Effector CD8-positive, alpha-beta T cell (primary cell): Measurements from ENCODE around the gene CIBAR2.
"Not testable (repeated sequence)": the region's sequence is repeated elsewhere in the genome, so short reads cannot be mapped to it uniquely, and the experiment has no call there.

ENCODE experiments used
- DNase-seq: peaks from one replicate; lab custom pipeline; 2025; lab: John Stamatoyannopoulos, UW

The CIBAR2 gene

GRCh38 chr16:85128079-85128837, 16.0 kb upstream of the CIBAR2 start:
- DNase-seq = no peak

DNA sequence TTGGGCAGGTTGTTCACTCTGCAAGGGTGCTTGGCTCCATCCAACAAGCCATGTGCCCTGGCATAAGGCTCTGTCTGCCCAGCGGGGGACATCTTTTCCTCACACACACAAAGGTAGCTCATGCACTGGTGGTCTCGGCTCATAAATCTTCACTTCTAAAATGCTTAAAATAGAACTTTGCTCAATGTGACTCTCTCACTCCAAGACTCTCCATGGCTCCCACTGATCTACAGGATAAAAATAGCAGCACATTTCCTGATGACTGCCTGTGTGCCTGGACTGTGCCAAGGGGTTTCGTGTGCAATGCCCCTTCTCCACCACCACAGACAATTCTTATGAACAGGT, 15.1 kb upstream of the CIBAR2 start:
- DNase-seq = no peak

- DNase-seq = no peak
Observed at GRCh38 chr16:85126705-85127378, 14.6 kb upstream of the CIBAR2 start.

DNA sequence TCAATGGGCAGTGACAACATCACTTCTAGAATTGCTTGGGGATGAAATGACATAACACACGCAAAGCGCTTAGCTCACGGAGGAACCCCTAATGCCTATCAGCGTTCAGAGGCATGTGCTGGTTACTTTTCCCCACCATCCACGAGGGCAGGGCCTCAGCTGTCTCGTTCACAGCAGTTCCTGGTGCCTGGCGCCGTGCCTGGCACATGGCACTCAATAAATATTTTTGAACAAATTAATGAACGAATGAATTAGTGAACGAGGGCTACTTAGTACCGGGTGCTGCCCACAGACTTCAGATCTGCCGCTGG, 14.1 kb upstream of the CIBAR2 start:
- no peak for DNase-seq

DNA sequence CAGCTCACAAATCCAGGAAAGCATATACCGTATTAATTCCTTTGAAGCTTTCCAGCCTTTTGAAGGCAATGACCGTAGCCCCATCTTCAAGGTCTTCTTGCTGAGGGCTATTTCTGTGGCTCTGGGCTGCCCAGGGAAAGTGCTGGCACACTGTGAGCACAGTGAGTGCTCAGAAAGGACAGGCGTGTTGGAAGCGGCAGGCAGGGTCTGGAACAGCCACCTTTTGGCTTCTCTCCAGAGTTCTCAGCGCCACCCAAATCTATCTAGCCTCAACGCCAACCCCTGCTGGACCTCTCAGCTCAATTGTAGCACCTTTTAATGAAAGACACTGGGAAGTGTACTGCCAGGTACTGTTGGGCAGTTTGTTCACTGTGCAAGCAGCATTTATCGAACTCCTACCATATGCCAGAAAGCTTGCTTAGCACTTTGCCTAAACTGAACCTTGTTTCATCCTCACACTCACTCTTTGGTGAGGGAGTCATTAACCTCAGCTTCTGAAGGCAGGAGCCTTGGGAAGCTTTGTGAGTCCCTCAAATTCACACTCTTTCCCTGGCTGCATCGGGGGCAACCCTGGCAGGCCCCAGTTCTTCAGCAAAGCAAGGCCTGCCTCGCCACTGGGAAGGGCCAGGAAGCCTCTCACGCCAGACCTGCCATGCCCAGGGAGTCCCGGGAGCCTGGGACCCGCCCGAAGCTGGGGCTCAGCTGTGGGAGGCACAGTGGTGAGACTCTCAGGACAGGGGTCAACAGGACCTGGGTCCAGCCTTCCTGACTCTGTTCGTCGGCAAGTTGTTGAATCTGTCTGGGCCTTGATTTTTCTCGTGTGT, 13.5 kb upstream of the CIBAR2 start:
- DNase-seq = no peak

DNA sequence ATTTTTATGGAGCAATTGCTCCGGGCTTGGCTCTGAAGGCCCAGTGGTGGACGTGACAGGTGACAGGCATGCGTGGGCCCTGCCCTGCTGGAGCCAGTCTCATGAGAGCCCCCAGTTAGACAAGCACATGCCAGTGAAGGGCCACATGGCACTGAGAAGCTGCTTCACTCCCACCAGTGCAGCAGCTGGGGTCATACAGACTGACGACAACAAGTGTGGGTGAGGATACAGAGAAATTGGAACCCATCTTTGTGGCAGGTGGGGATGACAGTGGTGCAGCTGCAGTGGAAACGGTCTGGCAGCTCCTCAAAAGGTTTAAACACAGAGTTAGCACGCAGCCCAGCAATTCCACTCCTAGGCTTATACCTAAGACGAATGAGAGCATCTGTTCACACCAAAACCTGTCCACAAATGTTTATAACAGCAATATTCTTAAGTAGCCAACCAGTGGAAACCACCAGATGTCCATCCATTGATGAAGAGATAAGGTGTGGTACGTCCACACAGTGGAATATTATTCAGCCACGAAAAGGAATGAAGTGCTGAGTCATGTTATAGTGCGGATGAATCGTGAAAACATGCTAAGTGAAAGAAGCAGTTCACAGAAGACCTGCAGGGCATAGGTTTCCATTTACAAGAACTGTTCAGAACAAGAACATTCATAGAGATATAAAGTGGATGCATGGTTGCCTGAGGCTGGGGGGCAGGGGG, 12.5 kb upstream of the CIBAR2 start:
- no peak for DNase-seq

- DNase-seq = no peak
Observed at GRCh38 chr16:85123891-85124635, 11.8 kb upstream of the CIBAR2 start.

DNA sequence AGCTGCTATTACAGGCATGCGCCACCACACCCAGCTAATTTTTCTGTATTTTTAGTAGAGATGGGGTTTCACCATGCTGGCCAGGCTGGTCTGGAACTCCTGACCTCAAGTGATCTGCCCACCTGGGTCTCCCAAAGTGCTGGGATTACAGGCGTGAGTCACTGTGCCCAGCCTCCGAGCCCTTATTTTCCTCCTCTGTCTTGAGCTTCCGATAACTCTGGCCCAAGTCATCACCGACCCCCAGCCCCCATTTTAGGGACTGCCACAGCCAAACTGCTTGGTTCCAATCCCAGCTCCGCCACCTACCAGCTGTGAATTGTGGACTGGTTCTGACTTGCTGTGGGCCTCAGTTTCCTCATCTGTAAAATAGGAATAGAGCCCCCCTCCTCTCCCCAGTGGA, 11.2 kb upstream of the CIBAR2 start:
- not testable (repeated sequence) for DNase-seq

GRCh38 chr16:85120006-85120340, 7.7 kb upstream of the CIBAR2 start:
- DNase-seq = no peak

DNA sequence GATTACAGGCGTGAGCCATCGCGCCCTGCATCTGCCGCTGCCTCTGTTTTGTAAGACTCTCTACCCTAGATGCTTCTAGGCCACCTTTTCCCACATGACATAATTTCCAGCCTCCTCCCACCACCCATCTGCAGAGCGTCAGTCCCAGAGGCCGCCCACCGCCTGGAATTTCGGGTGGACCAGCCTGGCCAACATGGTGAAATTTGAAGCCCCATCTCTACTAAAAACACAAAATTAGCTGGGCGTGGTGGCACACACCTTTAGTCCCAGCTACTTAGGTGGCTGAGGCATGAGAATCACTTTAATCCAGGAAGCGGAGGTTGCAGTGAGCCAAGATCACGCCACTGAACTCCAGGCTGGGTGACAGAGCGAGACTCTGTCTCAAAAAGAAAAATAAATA, 5.1 kb upstream of the CIBAR2 start:
- no peak for DNase-seq

DNA sequence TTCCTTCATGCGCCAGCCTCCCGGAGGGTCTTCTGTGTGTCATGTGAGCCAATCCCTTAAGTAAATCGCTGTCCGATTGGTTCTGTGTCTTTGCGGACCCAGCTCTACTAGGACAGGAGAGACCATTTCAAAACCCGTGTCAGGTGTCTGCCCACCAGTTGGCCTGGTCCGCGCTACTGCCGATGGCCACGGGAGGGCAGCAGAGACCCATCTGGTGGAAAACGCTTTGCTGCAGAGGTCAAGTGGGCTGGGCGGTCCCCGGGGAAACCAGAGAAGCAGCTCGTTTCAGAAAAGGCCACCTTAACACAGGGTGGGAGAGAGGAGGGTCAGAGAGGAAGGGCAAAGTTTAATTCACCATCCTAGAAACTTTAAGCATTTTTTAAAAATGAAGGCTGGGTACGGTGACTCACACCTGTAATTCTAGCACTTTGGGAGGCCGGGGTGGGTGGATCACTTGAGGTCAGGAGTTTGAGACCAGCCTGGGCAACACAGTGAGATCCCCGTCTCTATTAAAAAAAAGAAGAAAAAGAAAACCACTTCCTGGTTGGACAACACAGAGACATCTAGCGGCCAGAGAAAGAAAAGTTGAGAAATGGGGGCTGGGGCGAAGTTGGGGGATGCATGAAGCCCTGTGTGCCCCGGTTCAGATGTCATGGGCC, 2.8 kb upstream of the CIBAR2 start:
- DNase-seq = peak; percentile 70

DNA sequence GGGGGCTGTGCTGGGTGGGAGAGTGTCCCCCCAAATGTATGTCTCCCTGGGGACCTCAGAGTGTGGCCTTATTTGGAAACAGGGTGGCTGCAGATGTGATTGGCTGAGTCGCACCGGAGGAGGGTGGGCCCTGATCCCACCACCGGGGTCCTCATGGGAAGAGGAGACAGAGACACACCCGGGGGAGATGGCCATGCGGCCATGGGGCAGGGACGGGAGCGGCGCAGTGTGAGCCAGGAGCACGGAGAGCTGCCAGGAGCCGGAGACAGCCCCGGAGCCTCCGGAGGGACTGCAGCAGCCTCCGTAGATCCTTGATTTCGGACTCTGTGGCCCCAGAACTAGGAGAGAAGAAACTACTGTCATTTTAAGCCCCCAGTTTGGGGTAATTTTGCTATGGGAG, 1.6 kb upstream of the CIBAR2 start:
- DNase-seq = no peak

DNA sequence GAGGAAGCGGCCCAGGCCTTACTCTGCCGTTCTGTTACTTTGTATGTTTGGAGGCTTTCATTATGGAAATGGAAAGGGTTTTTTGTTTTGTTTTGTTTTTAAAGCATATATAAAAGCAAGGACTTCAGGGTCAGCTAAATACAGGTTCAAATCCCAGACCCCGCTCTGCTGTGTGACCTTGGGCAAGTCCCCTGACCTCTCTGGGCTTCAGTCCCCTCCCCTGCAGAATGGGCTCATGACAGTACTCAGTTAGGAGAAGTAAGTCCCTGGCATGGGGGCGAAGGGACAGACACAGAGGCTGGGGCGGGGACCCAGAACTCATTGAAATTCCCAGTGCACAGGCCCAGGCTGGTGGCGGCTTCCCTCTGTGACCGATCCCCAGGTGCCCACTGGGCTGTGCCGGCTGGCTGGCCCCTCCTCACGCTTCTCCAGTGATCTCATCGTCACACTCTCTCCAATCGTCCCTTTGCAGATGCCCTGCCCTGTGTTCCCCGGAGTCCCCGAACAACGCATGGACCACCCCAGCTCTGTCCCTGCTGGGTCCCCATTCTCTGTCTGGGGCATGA, 979 bp upstream of the CIBAR2 start:
- no peak for DNase-seq

DNA sequence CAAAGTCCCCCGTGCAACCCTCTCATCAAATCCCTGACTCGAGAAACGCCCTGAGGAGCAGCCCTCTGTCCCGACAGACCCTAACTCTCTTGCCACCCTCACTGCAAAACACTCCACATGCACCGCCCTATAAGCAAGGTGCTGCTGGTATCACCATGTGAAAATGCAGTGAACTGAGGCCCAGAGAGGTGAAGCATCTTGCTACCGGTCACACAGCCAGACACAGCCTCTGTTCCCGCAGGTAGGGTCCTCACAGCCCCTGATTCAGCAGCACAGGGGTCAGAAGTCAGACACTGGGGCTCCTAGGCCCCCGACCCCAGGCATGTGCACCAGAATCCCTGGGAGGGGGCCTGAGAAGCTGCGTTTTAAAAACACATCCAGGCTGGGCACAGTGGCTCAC, 1.1 kb downstream of the CIBAR2 start:
- no peak for DNase-seq

DNA sequence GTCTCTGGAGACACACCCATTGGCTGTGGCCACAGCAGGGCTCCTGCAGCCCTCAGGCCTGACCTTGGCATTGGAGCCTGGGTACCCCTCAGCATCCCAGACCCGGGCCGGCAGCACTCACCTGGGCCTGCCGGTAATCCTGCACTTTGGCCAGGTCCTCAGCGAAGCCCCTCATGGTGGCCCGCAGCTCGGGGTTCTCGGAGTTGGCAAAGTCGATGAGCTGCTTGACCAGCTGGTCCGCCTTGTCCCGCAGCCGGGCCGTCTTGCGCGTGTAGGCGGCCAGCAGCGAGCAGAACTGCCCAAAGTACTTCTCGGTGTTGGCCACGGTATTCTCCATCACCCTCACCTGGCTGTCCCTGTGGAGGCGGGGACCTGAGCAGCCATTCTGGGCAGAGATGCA, 2.2 kb downstream of the CIBAR2 start:
- DNase-seq = no peak

- DNase-seq = no peak
Observed at GRCh38 chr16:85107532-85107931, 4.7 kb downstream of the CIBAR2 start.

DNA sequence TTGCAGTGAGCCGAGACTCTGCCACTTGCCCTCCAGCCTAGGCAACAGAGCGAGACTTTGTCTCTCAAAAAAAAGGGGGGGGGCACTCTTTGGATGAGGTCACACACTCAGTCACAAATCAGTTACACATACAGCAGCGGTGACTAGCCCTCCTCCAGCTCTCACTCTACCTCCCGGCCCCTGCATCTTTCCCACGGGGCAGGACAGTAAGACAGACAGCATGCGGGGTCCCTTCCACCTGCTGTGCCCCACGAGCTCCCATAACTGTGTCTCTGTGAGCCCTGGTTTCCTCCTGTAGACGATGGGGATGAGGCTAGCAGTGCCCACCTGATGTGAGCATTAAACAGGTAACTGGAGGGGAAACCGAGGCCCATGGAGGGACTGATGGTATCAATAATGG, 5.2 kb downstream of the CIBAR2 start:
- DNase-seq = no peak

GRCh38 chr16:85105475-85105874, 6.8 kb downstream of the CIBAR2 start:
- no peak for DNase-seq

DNA sequence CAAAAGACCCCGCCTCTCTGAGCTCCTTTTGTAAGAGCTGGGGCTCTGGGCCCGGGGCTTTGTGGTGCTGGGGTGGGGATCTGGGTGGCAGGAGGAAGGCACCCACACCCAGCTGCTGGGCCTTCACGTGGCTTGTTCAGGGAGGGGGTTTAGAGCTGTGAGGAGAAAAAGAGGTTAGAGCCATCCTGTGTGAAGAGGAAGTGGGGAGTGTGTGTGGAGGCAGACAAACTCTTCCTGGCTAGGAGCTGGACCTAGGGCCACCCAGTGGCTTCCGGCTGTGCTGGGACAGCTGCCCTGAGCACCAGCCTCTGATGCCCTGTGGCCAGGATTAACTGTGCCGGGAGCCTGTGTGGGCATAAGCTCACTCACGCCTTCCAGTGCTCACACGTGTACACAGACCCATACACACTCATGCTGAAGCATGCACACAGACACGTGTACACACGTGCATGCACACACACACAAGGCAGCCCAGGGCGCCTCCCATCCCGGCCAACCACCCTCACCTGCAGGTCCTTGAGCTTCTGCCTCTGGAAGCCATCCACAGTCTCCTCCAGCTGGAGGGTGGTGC, 7.4 kb downstream of the CIBAR2 start:
- no peak for DNase-seq

DNA sequence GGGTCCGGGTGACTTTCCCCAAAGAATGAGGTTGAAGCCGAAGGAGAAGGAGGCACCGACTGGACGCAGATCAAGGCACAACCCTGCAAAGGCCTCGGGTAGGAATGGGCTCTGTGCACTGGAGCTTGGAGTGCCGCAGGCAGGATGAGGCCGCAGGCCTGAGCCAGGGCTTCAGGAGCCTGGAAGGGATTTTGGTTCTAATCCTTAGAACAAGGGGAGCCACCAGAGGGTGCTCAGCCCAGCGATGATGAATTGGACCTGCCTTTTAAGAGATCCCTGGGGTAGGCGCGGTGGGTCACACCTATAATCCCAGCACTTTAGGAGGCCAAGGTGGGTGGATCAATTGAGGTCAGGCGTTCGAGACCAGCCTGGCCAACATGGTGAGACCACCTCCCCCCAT, 8.1 kb downstream of the CIBAR2 start:
- no peak for DNase-seq
